GM12878 (cell line): Measurements from ENCODE around the gene PAGE4. TPM values are rescaled to one million over a fixed set of nuclear protein-coding genes. Genes with fewer than 3 reads are reported as not detected.

ENCODE experiments used
- ATAC-seq: fragments of 200-7000 bp; cut with Tn5 transposase; 3 replicates; pipeline ENCODE4 v1.9.1; 2020; ENCODE audit warnings: mild to moderate bottlenecking, moderate library complexity
- BruUV-seq: library from RNA; stranded (reverse); fragments of 400-500 nt; replicated peaks from 2 replicates; lab custom pipeline; 2021; lab: Mats Ljungman, UMichigan
- CTCF ChIA-PET: fragments of 300-600 bp; sonication (Branson Sonifier 250); formaldehyde crosslinking; extraction: SDS; loops from one replicate; lab custom pipeline; 2021; ENCODE audit warnings: inconsistent platforms; lab: Yijun Ruan, JAX
- POLR2A ChIA-PET: fragments of 350-600 bp; formaldehyde crosslinking; extraction: SDS; loops from one replicate; lab custom pipeline; 2021; ENCODE audit warnings: inconsistent platforms; lab: Charles Lee
- RAD21 ChIA-PET: fragments of 300-600 bp; sonication (Branson Sonifier 250); formaldehyde crosslinking; loops from one replicate; lab custom pipeline; 2023; ENCODE audit warnings: antibody characterized with exemption; ENCODE audit not compliant: unreplicated experiment; lab: Charles Lee
- SMC1A ChIA-PET: fragments of 300-600 bp; sonication (Branson Sonifier 250); formaldehyde crosslinking; loops from one replicate; lab custom pipeline; 2023; ENCODE audit not compliant: unreplicated experiment, uncharacterized antibody; lab: Charles Lee
- DNase-seq: peaks from one replicate; pipeline ENCODE4 v3.0.0-alpha.2; 2011; ENCODE audit warnings: low read depth, low spot score
- FAIRE-seq: peaks from 3 replicates; lab custom pipeline; 2011; peaks lifted over from hg19 to GRCh38; lab: Jason Lieb, UNC
- H2AFZ ChIP-seq: 2 replicates; pipeline ENCODE4 v1.6.0; 2011; ENCODE audit warnings: low read depth, low read length, control low read depth; ENCODE audit not compliant: control insufficient read depth
- H3K27ac ChIP-seq: 2 replicates; pipeline ENCODE4 v1.5.1; 2011; ENCODE audit warnings: control low read depth; ENCODE audit not compliant: control insufficient read depth, insufficient read depth
- H3K27me3 ChIP-seq, 2 experiments: replicated peaks in 1 of 2; 2 replicates each; pipeline versions ENCODE4 v1.6.0 to v1.6.1; 2011; ENCODE audit warnings: low read length in 1 of 2; ENCODE audit not compliant: control insufficient read depth in 2 of 2, insufficient read depth in 2 of 2
- H3K36me3 ChIP-seq, 2 experiments: 2 replicates each; pipeline ENCODE4 v1.5.1; 2011; ENCODE audit warnings: low read length in 1 of 2; ENCODE audit not compliant: control insufficient read depth in 2 of 2, insufficient read depth in 2 of 2
- H3K4me1 ChIP-seq: 2 replicates; pipeline ENCODE4 v1.6.1; 2011; ENCODE audit warnings: mild to moderate bottlenecking, low read length, moderate library complexity, mixed read lengths; ENCODE audit not compliant: control insufficient read depth, insufficient read depth
- H3K4me2 ChIP-seq: 2 replicates; pipeline ENCODE4 v1.6.0; 2011; ENCODE audit warnings: control low read depth; ENCODE audit not compliant: control insufficient read depth, insufficient read depth
- H3K4me3 ChIP-seq: fragments of 200-600 bp; sonication (generic); 2 replicates; pipeline ENCODE4 v1.5.1; 2016
- H3K79me2 ChIP-seq: 2 replicates; pipeline ENCODE4 v1.6.0; 2011; ENCODE audit warnings: low read length; ENCODE audit not compliant: control insufficient read depth, insufficient read depth
- H3K9ac ChIP-seq: 2 replicates; pipeline ENCODE4 v1.8.0; 2011; ENCODE audit warnings: low read length, control low read depth, mixed read lengths; ENCODE audit not compliant: control insufficient read depth, insufficient read depth
- H3K9me3 ChIP-seq: replicated peaks from 3 replicates; pipeline ENCODE4 v1.5.1; 2011; ENCODE audit warnings: mild to moderate bottlenecking, low read length; ENCODE audit not compliant: control insufficient read depth, insufficient read depth
- H4K20me1 ChIP-seq: 2 replicates; pipeline ENCODE4 v1.6.0; 2011; ENCODE audit not compliant: control insufficient read depth, insufficient read depth
- POU2F2 ChIP-seq: IDR thresholded peaks from 3 replicates; pipeline ENCODE4 v1.6.1; 2011; ENCODE audit warnings: low read depth, mild to moderate bottlenecking, low read length, borderline replicate concordance
- RUNX3 ChIP-seq: IDR thresholded peaks from 2 replicates; pipeline ENCODE4 v1.6.1; 2012; ENCODE audit warnings: low read length, inconsistent platforms
- ZNF384 ChIP-seq: IDR thresholded peaks from 2 replicates; pipeline ENCODE4 v1.6.1; 2012; ENCODE audit warnings: low read depth, mild to moderate bottlenecking, low read length, improper control_type of control experiment, borderline replicate concordance
- WGBS: methylation state at CpG from one replicate; pipeline ENCODE4 v1.1.6; 2016; ENCODE audit warnings: low lambda C conversion rate; ENCODE audit not compliant: insufficient replicate concordance, insufficient coverage; ENCODE audit errors: missing lambda C conversion rate; 5-methylcytosine and 5-hydroxymethylcytosine counted together
- in situ Hi-C: fragments of 300-500 bp; cut with MboI; formaldehyde crosslinking; loops from 9 replicates; pipeline ENCODE4 v1.14.3; 2018; ENCODE audit warnings: mixed read lengths
- intact Hi-C: fragments of 100-400 bp; cut with micrococcal nuclease; formaldehyde crosslinking; loops from one replicate; pipeline ENCODE4 v1.14.2; 2022; ENCODE audit not compliant: unreplicated experiment
- polyA plus RNA-seq, 11 experiments: library from polyadenylated mRNA; depleted of rRNA in 4 of 11; unstranded in 6 of 11; stranded (reverse) in 5 of 11; fragments of >200 nt; fragmentation: Nextera tagmentation in 4 of 11; fragmentation: Illumina TruSeq in 1 of 11; extraction: Ambion mirVana in 4 of 11; extraction: Trizol in 1 of 11; gene quantifications; 1 replicate in 1 of 11; 2 replicates in 10 of 11; pipeline versions ENCODE4 v1.2.1 to v1.2.3, GENCODE V29; 2011 to 2016; ENCODE audit warnings: inconsistent platforms in 2 of 11, missing spikeins in 2 of 11, low read depth in 1 of 11
- total RNA-seq, 4 experiments: library from RNA; depleted of rRNA in 3 of 4; stranded (reverse); fragments of >200 nt in 3 of 4; fragmentation: Illumina TruSeq in 1 of 4; extraction: Trizol in 1 of 4; gene quantifications; 2 replicates each; pipeline versions ENCODE4 v1.2.1 to v1.2.3, GENCODE V29; 2013 to 2021
- TF ChIP-seq, protein P1 (sequence below): fragments of 450-650 bp; IDR thresholded peaks from 2 replicates; pipeline ENCODE4 v1.6.1; 2016; ENCODE audit warnings: mild to moderate bottlenecking, moderate library complexity, borderline replicate concordance

Gene PAGE4
- total and polyA plus RNA-seq, 10 of the 15 experiments (the other 5 are each of a cell fraction or from before 2014, with no cell fraction given) = not detected

DNA sequence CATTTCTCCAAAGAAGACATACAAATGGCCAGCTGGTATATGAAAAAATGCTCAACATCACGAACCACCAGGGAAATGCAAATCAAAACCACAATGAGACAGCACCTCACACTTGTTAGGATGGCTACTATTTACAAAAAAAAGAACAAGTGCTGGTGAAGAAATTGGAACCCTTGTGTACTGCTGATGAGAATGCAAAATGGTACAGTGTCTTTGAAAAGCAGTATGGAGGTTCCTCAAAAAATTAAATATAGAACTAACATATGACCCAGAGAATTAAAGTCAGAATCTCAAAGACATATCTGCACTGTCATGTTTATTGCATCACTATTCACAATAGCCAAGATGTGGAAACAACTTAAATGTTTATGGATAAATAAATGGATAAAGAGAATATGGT, 20.9 kb downstream of the PAGE4 start:
- no peak overlapping the region for H3K4me3 ChIP-seq
- ChIA-PET SMC1A (interaction anchor here (0.9 kb wide), 1 partner anchor 12 kb away, joined by 3 read pairs; no protein-coding TSS in a partner anchor), RAD21 (no interaction called here), POLR2A (no interaction called here), CTCF (interaction anchor here (0.8 kb wide), 1 partner anchor 1611 kb away, joined by 3 read pairs; no protein-coding TSS in a partner anchor)
- TF ChIP-seq, protein P1, sequence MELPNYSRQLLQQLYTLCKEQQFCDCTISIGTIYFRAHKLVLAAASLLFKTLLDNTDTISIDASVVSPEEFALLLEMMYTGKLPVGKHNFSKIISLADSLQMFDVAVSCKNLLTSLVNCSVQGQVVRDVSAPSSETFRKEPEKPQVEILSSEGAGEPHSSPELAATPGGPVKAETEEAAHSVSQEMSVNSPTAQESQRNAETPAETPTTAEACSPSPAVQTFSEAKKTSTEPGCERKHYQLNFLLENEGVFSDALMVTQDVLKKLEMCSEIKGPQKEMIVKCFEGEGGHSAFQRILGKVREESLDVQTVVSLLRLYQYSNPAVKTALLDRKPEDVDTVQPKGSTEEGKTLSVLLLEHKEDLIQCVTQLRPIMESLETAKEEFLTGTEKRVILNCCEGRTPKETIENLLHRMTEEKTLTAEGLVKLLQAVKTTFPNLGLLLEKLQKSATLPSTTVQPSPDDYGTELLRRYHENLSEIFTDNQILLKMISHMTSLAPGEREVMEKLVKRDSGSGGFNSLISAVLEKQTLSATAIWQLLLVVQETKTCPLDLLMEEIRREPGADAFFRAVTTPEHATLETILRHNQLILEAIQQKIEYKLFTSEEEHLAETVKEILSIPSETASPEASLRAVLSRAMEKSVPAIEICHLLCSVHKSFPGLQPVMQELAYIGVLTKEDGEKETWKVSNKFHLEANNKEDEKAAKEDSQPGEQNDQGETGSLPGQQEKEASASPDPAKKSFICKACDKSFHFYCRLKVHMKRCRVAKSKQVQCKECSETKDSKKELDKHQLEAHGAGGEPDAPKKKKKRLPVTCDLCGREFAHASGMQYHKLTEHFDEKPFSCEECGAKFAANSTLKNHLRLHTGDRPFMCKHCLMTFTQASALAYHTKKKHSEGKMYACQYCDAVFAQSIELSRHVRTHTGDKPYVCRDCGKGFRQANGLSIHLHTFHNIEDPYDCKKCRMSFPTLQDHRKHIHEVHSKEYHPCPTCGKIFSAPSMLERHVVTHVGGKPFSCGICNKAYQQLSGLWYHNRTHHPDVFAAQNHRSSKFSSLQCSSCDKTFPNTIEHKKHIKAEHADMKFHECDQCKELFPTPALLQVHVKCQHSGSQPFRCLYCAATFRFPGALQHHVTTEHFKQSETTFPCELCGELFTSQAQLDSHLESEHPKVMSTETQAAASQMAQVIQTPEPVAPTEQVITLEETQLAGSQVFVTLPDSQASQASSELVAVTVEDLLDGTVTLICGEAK = no peak
- TF ChIP-seq RUNX3 (peak; percentile 36), ZNF384 (0 out of 2 replicates have a peak, but pooled peaks have one; percentile 41), POU2F2 (peak; percentile 40; the same call in 1 of the 3 replicates)
- no peaks in the 10 kb centered on the region for H3K36me3 ChIP-seq
- no TSS peak for BruUV-seq
- no peaks in the 10 kb centered on the region for H4K20me1 ChIP-seq
- no peak overlapping the region for H3K27ac ChIP-seq
- H3K9ac ChIP-seq = no peak overlapping the region
- DNase-seq (no peak), ATAC-seq (peak; percentile 36; the same call in 2 of the 3 replicates), FAIRE-seq (no peak)
- H3K9me3 ChIP-seq = no peaks in the 10 kb centered on the region; the same call in 2 of the 3 replicates
- intact Hi-C loops (no loop called here), in situ Hi-C loops (loop anchor here (25.0 kb wide), 1 partner anchor 988 kb away; no protein-coding TSS in a partner anchor)
- no peak overlapping the region for H3K4me2 ChIP-seq
- H2AFZ ChIP-seq = no peak overlapping the region
- no peaks in the 10 kb centered on the region for H3K79me2 ChIP-seq
- no peaks in the 10 kb centered on the region for H3K4me1 ChIP-seq
- WGBS = 0% methylated on average over 1 of the region's 1 CpG
- H3K27me3 ChIP-seq = no peaks in the 10 kb centered on the region
